Measurements from ENCODE around the gene KLF18. TPM values are rescaled to one million over a fixed set of nuclear protein-coding genes. Genes with fewer than 3 reads are reported as not detected.

KLF18 gene
- total and polyA plus RNA-seq, 2 experiments from 2014 or later: not detected

DNA sequence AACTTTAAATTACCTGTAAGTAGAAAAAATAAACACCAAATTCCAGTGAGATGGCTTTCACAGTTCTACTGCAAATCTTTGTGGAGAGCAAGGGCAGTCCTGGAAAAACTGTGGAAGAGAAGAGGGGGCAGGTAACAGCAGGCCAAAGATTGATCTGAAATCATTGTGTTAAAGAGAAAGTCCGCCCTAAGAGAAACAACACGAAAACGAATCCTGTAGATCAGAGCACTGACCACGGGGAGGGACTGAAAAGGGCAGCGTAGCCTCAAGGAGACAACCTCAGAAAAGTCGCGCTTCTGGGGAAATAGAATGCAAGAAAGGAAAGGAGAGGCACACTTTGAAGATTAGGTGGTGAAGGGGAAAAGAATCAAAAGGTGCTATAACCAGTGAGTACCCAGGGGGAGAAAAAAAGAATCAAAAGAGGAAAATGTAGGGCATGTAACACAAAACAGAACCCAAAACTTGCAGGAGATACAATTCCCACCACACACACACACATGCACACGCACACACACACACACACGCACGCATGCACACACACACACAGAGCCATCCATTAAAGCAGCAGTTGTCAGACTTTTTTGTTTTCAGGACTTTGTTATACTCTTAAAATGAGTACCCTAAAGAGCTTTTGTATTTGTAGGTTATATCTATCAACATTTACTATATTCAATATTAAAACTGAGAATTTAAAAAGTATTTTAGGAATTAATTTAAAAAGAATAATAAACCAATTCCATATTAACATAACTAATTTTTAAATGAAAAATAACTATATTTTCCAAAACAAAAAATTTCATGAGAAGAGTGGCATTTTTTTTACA, 50.8 kb downstream of the KLF18 start:
- DNase-seq (ENCODE audit: low spot score): no peak
- 76% methylated on average over 10 of the region's 10 CpGs for WGBS (ENCODE audit: low lambda C conversion rate, missing lambda C conversion rate)
- Histone ChIP-seq H2AFZ (no peak overlapping the region), H3K4me3 (no peak overlapping the region), H3K4me1 (ENCODE audit: insufficient read depth) (no peaks in the 10 kb centered on the region), H3K4me2 (no peak overlapping the region), H3K9me3 (ENCODE audit: low read depth) (no peaks in the 10 kb centered on the region), H3K79me2 (no peaks in the 10 kb centered on the region), H3K27ac (no peak overlapping the region), H4K20me1 (ENCODE audit: insufficient read depth, poor library complexity, severe bottlenecking) (no peaks in the 10 kb centered on the region), H3K9me2 (replicated peaks; ENCODE audit: insufficient read depth) (no peaks in the 10 kb centered on the region), H3K27me3 (no peaks in the 10 kb centered on the region), H3K36me3 (replicated peaks; ENCODE audit: insufficient read depth, low read depth) (no peaks in the 10 kb centered on the region)
- TF ChIP-seq, protein P1, sequence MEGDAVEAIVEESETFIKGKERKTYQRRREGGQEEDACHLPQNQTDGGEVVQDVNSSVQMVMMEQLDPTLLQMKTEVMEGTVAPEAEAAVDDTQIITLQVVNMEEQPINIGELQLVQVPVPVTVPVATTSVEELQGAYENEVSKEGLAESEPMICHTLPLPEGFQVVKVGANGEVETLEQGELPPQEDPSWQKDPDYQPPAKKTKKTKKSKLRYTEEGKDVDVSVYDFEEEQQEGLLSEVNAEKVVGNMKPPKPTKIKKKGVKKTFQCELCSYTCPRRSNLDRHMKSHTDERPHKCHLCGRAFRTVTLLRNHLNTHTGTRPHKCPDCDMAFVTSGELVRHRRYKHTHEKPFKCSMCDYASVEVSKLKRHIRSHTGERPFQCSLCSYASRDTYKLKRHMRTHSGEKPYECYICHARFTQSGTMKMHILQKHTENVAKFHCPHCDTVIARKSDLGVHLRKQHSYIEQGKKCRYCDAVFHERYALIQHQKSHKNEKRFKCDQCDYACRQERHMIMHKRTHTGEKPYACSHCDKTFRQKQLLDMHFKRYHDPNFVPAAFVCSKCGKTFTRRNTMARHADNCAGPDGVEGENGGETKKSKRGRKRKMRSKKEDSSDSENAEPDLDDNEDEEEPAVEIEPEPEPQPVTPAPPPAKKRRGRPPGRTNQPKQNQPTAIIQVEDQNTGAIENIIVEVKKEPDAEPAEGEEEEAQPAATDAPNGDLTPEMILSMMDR (IDR thresholded peaks at IDR 0.05; ENCODE audit: poor library complexity): no peak
- TF ChIP-seq EZH2phosphoT487 (IDR thresholded peaks at IDR 0.05; ENCODE audit: low read depth, severe bottlenecking, unreplicated experiment) (no peak), EZH2 (IDR thresholded peaks at IDR 0.05; ENCODE audit: borderline replicate concordance) (no peak)

DNA sequence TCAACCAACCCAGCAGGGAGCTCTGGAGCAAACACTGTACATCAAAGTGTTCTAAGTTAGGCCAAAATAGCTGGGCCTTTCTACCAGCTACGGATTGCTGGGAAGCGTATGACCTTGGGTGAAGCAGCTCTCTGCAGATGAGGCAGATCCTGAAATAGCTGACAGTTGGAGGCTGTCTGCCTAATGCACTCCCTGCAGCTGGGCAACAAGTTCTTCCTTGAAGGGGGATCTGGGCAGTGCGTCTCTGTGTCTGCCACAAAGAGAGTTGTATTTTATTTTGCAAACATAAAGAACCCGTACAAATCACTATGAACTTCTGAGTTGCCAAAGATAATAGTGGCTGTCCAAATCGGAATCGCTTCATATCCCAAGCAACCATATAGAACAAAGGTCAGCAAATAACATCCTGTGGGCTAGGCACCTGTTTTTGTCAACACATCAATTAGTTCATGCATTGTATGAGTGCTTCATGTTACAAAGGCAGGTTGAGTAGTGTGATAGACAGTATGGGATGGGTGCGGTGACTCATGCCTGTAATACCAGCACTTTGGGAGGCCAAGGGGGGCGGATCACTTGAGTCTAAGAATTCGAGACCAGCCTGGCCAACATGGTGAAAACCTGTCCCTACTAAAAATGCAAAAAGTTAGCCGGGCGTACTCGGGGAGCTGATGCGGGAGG, 51.9 kb downstream of the KLF18 start:
- Histone ChIP-seq H3K27me3 (no peaks in the 10 kb centered on the region), H3K36me3 (replicated peaks; ENCODE audit: insufficient read depth, low read depth) (no peaks in the 10 kb centered on the region), H3K4me1 (ENCODE audit: insufficient read depth) (no peaks in the 10 kb centered on the region), H2AFZ (no peak overlapping the region), H3K9me3 (ENCODE audit: low read depth) (no peaks in the 10 kb centered on the region), H3K4me3 (no peak overlapping the region), H3K79me2 (no peaks in the 10 kb centered on the region), H3K4me2 (no peak overlapping the region), H4K20me1 (ENCODE audit: insufficient read depth, poor library complexity, severe bottlenecking) (no peaks in the 10 kb centered on the region), H3K27ac (no peak overlapping the region), H3K9me2 (replicated peaks; ENCODE audit: insufficient read depth) (no peaks in the 10 kb centered on the region)
- 77% methylated on average over 13 of the region's 13 CpGs for WGBS (ENCODE audit: low lambda C conversion rate, missing lambda C conversion rate)
- TF ChIP-seq, protein P1 (IDR thresholded peaks at IDR 0.05; ENCODE audit: poor library complexity): no peak
- TF ChIP-seq EZH2 (IDR thresholded peaks at IDR 0.05; ENCODE audit: borderline replicate concordance) (no peak), EZH2phosphoT487 (IDR thresholded peaks at IDR 0.05; ENCODE audit: low read depth, severe bottlenecking, unreplicated experiment) (no peak)
- DNase-seq (ENCODE audit: low spot score): no peak

Small RNA genes lying within 50 kb of the gene (small RNA-seq; reads per million reads assigned to genes)
- gene AL035417.1: not detected
- not detected for gene OOSP1P1
- gene RF00019: not detected
- not detected for gene RN7SL479P

Other genes with a start within 250 kb of the KLF18 start
- 0.80 TPM in 1 of 2 replicates, not detected in the other for gene ARTN, start 207.8 kb downstream of the KLF18 start, total RNA-seq
- 2.1 and 3.2 TPM in 2 replicates for gene ARTN, start 207.8 kb downstream of the KLF18 start, polyA plus RNA-seq
- 20.6 and 21.7 TPM in 2 replicates for gene IPO13, start 194.7 kb downstream of the KLF18 start, total RNA-seq
- 25.4 and 30.7 TPM in 2 replicates for gene IPO13, start 194.7 kb downstream of the KLF18 start, polyA plus RNA-seq
- gene DPH2, start 171.6 kb downstream of the KLF18 start, total RNA-seq: 18.6 and 31.5 TPM in 2 replicates
- gene DPH2, start 171.6 kb downstream of the KLF18 start, polyA plus RNA-seq: 20.2 and 21.5 TPM in 2 replicates
- 195 and 216 TPM in 2 replicates for gene ATP6V0B, start 166.7 kb downstream of the KLF18 start, total RNA-seq
- 338 and 366 TPM in 2 replicates for gene ATP6V0B, start 166.7 kb downstream of the KLF18 start, polyA plus RNA-seq
- 45.7 and 48.2 TPM in 2 replicates for gene B4GALT2, start 162.4 kb downstream of the KLF18 start, total RNA-seq
- gene B4GALT2, start 162.4 kb downstream of the KLF18 start, polyA plus RNA-seq: 68.8 and 73.8 TPM in 2 replicates
- 11.0 and 13.2 TPM in 2 replicates for gene CCDC24, start 150.0 kb downstream of the KLF18 start, total RNA-seq
- gene CCDC24, start 150.0 kb downstream of the KLF18 start, polyA plus RNA-seq: 23.7 and 27.7 TPM in 2 replicates
- 13.5 and 14.6 TPM in 2 replicates for gene SLC6A9, start 110.2 kb downstream of the KLF18 start, total RNA-seq
- 24.9 and 25.3 TPM in 2 replicates for gene SLC6A9, start 110.2 kb downstream of the KLF18 start, polyA plus RNA-seq
- 0.08 TPM in 1 of 2 replicates, not detected in the other for gene KLF17, start 22.8 kb downstream of the KLF18 start, total RNA-seq
- gene KLF17, start 22.8 kb downstream of the KLF18 start, polyA plus RNA-seq: not detected in 2 replicates
- gene DMAP1, start 71.8 kb upstream of the KLF18 start, total RNA-seq: 28.8 and 34.4 TPM in 2 replicates
- 46.7 and 61.8 TPM in 2 replicates for gene DMAP1, start 71.8 kb upstream of the KLF18 start, polyA plus RNA-seq
- gene ERI3, start 213.6 kb upstream of the KLF18 start, total RNA-seq: 51.3 and 59.4 TPM in 2 replicates
- 93.2 and 104 TPM in 2 replicates for gene ERI3, start 213.6 kb upstream of the KLF18 start, polyA plus RNA-seq